Astrocyte of the spinal cord (primary cell): ENCODE data around the gene NINJ1.

Experiments used
- DNase-seq: peaks from one replicate; pipeline ENCODE4 v3.0.0; 2011; ENCODE audit warnings: low read depth, low spot score
- H3K4me3 ChIP-seq: 2 replicates; pipeline ENCODE4 v1.5.1; 2011; ENCODE audit warnings: low read depth, mild to moderate bottlenecking, low read length, moderate library complexity
- in situ Hi-C: cut with HindIII; loops from 2 replicates; pipeline ENCODE4 v1.10.0; 2017; ENCODE audit warnings: low sequenced_read_pairs
- TF ChIP-seq, protein P1 (sequence below): IDR thresholded peaks from 2 replicates; pipeline ENCODE4 v1.5.1; 2012; ENCODE audit warnings: low read depth, mild to moderate bottlenecking, low read length, inconsistent platforms

The NINJ1 gene

DNA sequence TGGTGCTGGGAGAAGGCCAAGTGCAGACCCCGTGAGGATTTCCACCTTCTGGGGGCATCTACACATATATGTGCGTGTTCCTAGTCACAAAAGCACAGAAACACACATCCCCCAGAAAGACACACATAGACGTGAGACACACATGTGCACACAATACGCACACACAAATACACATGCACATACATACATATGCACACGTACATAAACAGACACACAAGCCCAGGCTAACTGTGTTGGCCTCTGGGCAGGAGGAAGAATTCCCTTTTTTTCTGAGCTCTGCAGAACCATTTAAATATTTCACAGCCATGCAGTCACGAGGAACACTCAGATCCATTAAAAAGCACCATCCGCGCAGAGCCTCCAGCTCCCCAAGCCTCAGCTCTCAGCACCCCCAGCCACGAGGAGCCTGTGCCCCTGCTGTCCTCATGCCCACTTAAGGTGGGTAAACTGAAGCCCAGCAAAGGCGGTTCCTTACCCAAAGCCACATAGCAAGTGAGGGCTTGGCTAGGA is 5.3 kb downstream of the NINJ1 start:
- TF ChIP-seq, protein P1, sequence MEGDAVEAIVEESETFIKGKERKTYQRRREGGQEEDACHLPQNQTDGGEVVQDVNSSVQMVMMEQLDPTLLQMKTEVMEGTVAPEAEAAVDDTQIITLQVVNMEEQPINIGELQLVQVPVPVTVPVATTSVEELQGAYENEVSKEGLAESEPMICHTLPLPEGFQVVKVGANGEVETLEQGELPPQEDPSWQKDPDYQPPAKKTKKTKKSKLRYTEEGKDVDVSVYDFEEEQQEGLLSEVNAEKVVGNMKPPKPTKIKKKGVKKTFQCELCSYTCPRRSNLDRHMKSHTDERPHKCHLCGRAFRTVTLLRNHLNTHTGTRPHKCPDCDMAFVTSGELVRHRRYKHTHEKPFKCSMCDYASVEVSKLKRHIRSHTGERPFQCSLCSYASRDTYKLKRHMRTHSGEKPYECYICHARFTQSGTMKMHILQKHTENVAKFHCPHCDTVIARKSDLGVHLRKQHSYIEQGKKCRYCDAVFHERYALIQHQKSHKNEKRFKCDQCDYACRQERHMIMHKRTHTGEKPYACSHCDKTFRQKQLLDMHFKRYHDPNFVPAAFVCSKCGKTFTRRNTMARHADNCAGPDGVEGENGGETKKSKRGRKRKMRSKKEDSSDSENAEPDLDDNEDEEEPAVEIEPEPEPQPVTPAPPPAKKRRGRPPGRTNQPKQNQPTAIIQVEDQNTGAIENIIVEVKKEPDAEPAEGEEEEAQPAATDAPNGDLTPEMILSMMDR = no peak
- DNase-seq = no peak
- no peak overlapping the region for H3K4me3 ChIP-seq
- in situ Hi-C loops = no loop called here

- H3K4me3 ChIP-seq = no peak overlapping the region
- TF ChIP-seq, protein P1 = no peak
- in situ Hi-C loops = no loop called here
- no peak for DNase-seq
These were observed 5.9 kb downstream of the NINJ1 start for GRCh38 chr9:93128011-93128714.

- in situ Hi-C loops = no loop called here
- peak; percentile 59 for DNase-seq
- H3K4me3 ChIP-seq = no peak overlapping the region
These were observed 6.6 kb downstream of the NINJ1 start for GRCh38 chr9:93127395-93127911.

DNA sequence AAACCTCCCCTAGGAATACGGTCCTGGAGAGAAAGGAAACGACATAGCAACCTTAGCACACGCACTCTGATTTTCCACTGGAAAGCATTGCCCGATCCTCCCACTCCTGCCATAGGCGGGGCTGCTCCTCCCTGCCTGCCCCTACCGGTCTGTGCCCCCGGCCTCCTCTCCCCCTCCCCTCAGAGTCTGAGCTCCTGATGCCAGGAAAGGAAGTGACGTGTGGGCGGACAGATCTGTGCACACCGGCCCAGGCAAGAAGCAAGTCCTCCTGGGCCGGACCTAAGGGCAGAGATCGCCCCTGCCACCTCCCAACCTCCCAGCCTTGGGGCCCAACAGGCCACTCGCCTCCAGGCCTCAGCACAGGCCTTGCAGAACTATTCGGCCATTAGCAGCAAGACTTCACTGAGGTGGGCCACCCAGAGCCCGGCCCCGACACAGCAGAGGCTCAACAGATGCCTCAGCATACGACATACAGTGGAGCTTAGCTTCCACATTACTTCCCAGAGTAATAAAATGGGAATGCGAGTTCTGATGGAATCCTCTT is 7.2 kb downstream of the NINJ1 start:
- no peak overlapping the region for H3K4me3 ChIP-seq
- no peak for DNase-seq
- in situ Hi-C loops = no loop called here
- TF ChIP-seq, protein P1 = no peak

More at GRCh38 chr9:93127395-93127911, 6.6 kb downstream of the NINJ1 start:
- TF ChIP-seq, protein P1 = no peak

DNA sequence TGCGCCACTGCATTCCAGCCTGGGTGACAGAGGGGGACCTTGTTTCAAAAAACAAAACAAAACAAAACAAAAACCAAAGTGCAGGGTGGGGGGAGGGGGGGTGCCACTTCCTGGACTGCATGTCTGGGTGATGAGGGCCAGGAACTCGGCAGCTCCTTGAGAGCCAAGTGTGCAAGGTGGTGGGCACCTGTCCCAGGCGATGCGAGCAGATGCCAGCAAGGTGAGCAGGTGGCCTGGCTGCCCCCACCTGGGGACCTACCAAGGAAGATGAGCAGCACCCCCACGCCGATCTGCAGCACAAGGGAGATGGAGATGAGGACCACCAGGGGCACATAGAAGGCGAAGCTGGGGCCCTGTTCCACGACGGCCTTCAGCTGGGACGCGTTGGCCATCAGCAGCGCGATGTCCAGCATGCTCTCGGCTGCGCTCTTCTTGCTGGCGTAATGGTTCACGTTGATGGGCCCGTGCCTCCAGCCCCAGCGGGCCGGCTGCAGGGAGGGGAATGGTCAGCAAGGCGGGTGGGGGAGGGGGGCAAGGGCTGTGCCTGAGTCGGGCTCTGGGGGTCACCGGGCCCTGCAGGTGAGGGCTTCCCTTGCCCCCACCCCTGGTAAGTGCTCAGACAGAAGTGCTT is 7.8 kb downstream of the NINJ1 start:
- H3K4me3 ChIP-seq = no peak overlapping the region
- in situ Hi-C loops = no loop called here
- DNase-seq = no peak
- TF ChIP-seq, protein P1 = no peak

DNA sequence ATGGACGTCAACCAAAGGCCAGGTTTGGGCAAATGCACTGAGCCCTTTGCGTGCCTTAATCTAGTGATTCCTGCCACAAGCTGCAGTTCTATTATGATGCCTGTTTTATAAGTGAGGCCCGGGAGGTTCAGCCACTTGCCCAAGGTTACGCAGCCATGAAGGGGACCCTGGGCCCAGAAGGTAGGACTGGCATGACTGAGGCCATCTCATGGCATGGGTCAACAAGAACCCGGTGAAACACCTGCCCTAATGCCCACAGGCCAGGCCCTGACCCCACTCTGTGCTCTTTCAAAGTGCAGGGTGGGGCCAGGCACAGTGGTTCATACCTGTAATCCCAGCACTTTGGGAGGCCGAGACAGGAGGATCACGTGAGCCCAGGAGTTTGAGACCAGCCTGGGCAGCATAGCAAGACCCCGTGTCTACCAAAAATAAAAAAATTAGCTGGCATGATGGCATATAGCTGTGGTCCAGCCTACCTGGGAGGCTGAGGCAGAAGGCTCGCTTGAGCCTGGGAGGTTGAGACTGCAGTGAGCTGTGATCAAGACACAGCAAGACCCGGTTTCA is 8.6 kb downstream of the NINJ1 start:
- no peak overlapping the region for H3K4me3 ChIP-seq
- in situ Hi-C loops = no loop called here
- TF ChIP-seq, protein P1 = no peak
- no peak for DNase-seq
